ENCODE results near the gene MYLK.
"Not testable (repeated sequence)": the region's sequence is repeated elsewhere in the genome, so short reads cannot be mapped to it uniquely, and the experiment has no call there.

The MYLK gene

DNA sequence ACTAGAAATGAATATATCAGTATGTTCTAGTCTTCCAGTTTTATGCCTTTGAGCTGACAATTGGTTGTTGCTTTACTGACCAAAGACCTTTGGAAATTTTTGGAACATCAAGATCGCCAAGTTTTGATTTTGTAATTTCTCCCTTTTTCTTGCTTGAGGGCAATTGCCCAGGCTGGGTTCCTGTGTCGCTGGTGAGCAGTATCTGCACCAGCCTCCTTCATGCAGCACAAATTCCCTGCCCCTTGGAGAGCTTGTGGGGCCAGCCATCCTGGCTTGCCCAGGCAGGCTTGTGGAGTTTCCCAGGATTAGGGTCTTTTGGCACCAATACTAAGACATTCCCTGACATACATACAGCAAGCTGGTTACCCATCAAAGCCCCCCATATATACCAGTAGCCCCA lies 261.4 kb downstream of the MYLK start:
- H3K9ac ChIP-seq (ENCODE audit: low read length): no peak overlapping the region
- H3K4me1 ChIP-seq (ENCODE audit: control insufficient read depth, insufficient read depth, low read length): peaks cover 5% of the 10 kb centered on the region
- no peaks in the 10 kb centered on the region for H3K27me3 ChIP-seq (ENCODE audit: control insufficient read depth, insufficient read depth, low read length)
- no peak overlapping the region for H3K4me3 ChIP-seq (ENCODE audit: low read length)
- H3K9me3 ChIP-seq (ENCODE audit: control insufficient read depth, low read length): no peaks in the 10 kb centered on the region
- no peaks in the 10 kb centered on the region for H3K36me3 ChIP-seq (ENCODE audit: control insufficient read depth, insufficient read depth, low read length)

DNA sequence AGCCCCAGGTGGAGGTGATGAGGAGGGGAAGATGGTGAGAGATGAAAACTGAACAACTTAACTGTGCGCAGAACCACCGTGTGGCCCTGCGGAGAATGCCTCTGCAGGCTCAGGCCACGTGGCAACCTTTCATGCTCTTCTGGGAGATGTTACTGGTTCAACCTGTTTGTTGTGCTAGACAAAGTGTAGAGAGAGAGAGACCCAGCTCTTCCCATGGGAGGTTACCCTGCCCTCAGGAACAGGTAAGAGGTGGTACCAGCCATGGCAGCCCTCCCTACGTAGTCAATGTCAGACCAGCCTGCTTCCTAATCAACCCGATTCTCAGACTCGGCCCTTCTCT lies 262.3 kb downstream of the MYLK start:
- Histone ChIP-seq H3K9ac (ENCODE audit: low read length) (no peak overlapping the region), H3K4me3 (ENCODE audit: low read length) (no peak overlapping the region), H3K4me1 (ENCODE audit: control insufficient read depth, insufficient read depth, low read length) (peaks cover 5% of the 10 kb centered on the region), H3K9me3 (ENCODE audit: control insufficient read depth, low read length) (no peaks in the 10 kb centered on the region), H3K36me3 (ENCODE audit: control insufficient read depth, insufficient read depth, low read length) (no peaks in the 10 kb centered on the region), H3K27me3 (ENCODE audit: control insufficient read depth, insufficient read depth, low read length) (no peaks in the 10 kb centered on the region)

DNA sequence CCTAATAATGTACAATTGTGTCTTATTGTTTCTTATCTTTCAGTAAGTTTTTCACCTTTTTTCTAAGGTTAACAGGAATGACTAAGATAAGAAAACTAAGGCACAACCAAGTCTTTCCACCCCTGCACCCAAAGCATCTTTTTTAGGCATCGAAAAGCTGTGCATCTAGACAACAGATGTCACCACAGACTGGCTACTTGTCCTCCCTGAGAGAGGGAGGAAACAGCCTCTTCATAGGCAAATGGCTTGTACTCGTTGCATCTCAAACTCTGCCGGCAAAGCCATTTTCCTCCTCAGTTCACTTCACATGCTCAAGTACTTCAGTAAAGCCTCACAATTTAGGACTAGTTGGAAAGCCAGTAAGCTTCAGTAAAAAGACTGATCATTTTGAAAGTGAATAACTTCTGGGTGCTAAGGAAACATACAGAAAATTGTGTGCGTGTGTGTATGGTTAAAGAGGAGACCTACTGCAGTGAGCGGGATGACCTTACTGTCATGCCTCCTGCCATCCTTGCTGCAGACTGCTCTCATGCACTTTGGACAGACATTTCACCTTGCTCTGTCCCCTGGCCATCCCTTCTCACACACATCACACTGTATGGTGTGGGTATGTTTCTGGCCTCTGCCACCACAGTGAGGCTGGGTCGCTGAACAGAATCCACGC lies 262.8 kb downstream of the MYLK start:
- Histone ChIP-seq H3K9ac (ENCODE audit: low read length) (no peak overlapping the region), H3K36me3 (ENCODE audit: control insufficient read depth, insufficient read depth, low read length) (no peaks in the 10 kb centered on the region)

DNA sequence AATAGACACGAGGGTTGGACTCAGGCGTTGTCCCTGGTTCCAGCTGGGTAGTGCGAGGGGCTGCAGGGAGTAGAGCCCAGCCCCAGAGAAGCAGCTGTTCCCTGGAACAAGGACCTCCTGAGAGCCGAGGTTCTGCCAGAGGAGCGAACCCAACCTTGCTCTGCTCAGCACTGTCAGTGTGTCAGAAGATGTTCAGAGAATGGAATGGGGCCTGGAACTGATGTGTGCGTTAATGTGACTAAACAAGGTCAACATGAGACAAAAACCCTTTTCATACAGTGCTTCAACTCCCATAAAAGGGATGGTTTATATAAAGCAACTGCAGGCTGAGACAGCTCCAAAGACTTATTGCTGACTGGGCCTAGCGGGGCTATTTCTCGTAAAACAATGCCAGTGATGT lies 263.8 kb downstream of the MYLK start:
- Histone ChIP-seq H3K4me3 (ENCODE audit: low read length) (no peak overlapping the region), H3K9me3 (ENCODE audit: control insufficient read depth, low read length) (no peaks in the 10 kb centered on the region), H3K4me1 (ENCODE audit: control insufficient read depth, insufficient read depth, low read length) (peaks cover 5% of the 10 kb centered on the region), H3K9ac (ENCODE audit: low read length) (no peak overlapping the region), H3K27me3 (ENCODE audit: control insufficient read depth, insufficient read depth, low read length) (no peaks in the 10 kb centered on the region), H3K36me3 (ENCODE audit: control insufficient read depth, insufficient read depth, low read length) (no peaks in the 10 kb centered on the region)

More for the DNA sequence above, 262.8 kb downstream of the MYLK start:
- H3K4me1 ChIP-seq (ENCODE audit: control insufficient read depth, insufficient read depth, low read length): peaks cover 5% of the 10 kb centered on the region
- H3K4me3 ChIP-seq (ENCODE audit: low read length): no peak overlapping the region
- H3K9me3 ChIP-seq (ENCODE audit: control insufficient read depth, low read length): no peaks in the 10 kb centered on the region
- H3K27me3 ChIP-seq (ENCODE audit: control insufficient read depth, insufficient read depth, low read length): no peaks in the 10 kb centered on the region

DNA sequence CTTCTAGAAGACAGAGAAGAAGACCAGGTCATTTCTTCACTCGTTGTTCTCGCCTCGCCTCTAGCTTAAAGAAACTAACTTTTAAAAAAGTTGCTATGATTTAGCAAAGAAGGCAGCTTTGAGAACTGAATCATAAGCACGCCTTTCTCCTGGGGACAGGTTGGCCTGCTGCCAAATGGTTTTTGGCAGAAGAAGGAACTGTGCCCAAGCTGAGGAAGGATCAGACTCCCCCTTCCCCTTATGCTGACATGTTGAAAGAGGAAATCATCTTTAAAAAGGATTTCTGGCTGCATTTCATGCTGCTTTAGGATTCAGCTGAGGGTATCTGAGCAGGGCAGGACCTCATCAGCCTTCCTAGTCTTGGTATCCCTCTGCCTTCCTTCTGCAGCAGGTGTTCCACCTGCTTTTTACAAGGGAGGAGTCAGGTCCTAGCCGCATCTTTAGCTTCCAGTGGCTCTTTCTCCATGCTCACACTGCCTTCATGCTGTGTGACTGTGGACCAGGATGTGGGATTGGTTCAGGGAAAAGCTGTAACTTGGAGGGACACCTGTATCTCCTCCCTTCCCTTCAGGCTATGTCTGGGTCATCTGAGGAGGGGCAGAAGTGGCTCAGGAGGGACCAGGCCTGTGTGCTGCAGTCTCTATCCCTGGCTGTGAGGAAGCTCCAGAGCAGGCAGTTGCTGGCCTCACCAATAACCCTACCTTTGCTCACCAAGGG lies 265.2 kb downstream of the MYLK start:
- peaks cover 5% of the 10 kb centered on the region for H3K4me1 ChIP-seq (ENCODE audit: control insufficient read depth, insufficient read depth, low read length)
- no peaks in the 10 kb centered on the region for H3K9me3 ChIP-seq (ENCODE audit: control insufficient read depth, low read length)
- no peaks in the 10 kb centered on the region for H3K36me3 ChIP-seq (ENCODE audit: control insufficient read depth, insufficient read depth, low read length)
- H3K9ac ChIP-seq (ENCODE audit: low read length): no peak overlapping the region
- H3K4me3 ChIP-seq (ENCODE audit: low read length): no peak overlapping the region
- H3K27me3 ChIP-seq (ENCODE audit: control insufficient read depth, insufficient read depth, low read length): no peaks in the 10 kb centered on the region

DNA sequence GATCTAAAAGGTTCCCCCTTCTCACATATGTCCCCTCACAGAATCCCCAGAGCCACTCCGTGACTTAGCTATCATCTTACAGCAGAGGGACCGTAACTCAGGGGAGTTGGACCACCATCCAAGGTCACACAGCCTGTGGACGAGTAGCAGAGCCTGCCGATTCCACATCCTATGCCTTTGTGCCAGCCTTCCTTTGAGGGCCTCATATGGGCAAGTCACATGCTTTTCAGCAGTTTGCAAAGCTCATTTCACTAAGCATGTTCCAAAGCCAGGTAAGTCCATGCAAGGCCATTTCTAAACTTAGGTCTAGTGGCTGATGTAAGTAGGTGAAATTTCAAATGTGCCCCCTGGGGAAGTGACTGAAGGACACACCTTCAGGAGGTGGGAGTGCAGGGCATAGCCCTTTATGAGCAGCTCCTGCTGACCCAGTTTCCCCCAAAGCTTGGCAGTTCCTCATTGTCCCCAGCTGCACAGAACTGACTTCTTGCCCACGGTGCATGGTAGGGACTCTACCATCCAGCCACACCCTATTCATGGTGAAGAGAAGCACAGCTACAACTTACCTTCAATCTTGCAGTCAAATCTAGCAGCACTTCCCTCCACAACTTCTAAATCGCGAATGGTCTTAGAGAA lies 265.9 kb downstream of the MYLK start:
- no peak overlapping the region for H3K9ac ChIP-seq (ENCODE audit: low read length)
- peaks cover 5% of the 10 kb centered on the region for H3K4me1 ChIP-seq (ENCODE audit: control insufficient read depth, insufficient read depth, low read length)
- H3K27me3 ChIP-seq (ENCODE audit: control insufficient read depth, insufficient read depth, low read length): no peaks in the 10 kb centered on the region
- H3K9me3 ChIP-seq (ENCODE audit: control insufficient read depth, low read length): no peaks in the 10 kb centered on the region
- no peaks in the 10 kb centered on the region for H3K36me3 ChIP-seq (ENCODE audit: control insufficient read depth, insufficient read depth, low read length)
- H3K4me3 ChIP-seq (ENCODE audit: low read length): no peak overlapping the region

DNA sequence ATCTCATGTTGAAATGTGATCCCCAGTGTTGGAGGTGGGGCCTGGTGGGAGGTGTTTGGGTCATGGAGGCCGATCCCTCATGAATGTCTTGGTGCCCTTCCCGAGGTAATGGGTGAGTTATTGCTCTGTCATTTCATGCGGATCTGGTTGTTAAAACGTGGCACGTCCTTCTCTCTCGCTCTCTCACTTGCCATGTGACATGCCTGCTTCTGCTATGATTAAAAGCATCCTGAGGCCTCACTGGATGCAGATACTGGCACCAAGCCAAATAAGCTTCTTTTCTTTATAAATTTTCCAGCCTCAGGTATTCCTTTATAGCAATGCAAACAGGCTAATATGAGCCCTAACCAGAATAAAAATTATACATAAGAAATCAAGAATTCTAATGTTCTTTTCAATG lies 267.5 kb downstream of the MYLK start:
- H3K4me1 ChIP-seq (ENCODE audit: control insufficient read depth, insufficient read depth, low read length): peaks cover 5% of the 10 kb centered on the region
- H3K9me3 ChIP-seq (ENCODE audit: control insufficient read depth, low read length): no peaks in the 10 kb centered on the region
- no peak overlapping the region for H3K9ac ChIP-seq (ENCODE audit: low read length)
- H3K4me3 ChIP-seq (ENCODE audit: low read length): no peak overlapping the region
- H3K27me3 ChIP-seq (ENCODE audit: control insufficient read depth, insufficient read depth, low read length): no peaks in the 10 kb centered on the region
- no peaks in the 10 kb centered on the region for H3K36me3 ChIP-seq (ENCODE audit: control insufficient read depth, insufficient read depth, low read length)

DNA sequence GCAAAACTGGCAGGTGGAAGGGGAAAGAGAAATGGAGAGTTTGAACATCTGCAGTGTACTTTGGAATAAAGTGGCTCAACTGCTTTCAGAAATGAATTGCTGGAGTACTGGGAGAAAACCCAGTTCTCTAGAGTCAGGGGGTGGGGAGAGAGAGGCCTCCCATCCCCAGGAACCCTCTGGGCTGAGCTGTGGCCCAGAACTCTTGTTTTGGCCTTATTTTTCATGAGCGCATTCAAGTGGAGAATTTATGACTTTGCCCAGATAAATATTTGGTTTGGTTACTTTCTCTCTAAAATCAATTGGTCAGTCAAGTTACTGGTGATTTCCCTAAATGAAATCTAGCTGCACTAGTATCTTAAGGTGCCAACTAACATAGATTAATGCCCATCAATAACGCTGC lies 270.6 kb downstream of the MYLK start:
- Histone ChIP-seq H3K9ac (ENCODE audit: low read length) (no peak overlapping the region), H3K36me3 (ENCODE audit: control insufficient read depth, insufficient read depth, low read length) (no peaks in the 10 kb centered on the region), H3K4me1 (ENCODE audit: control insufficient read depth, insufficient read depth, low read length) (no peaks in the 10 kb centered on the region), H3K4me3 (ENCODE audit: low read length) (no peak overlapping the region), H3K27me3 (ENCODE audit: control insufficient read depth, insufficient read depth, low read length) (no peaks in the 10 kb centered on the region), H3K9me3 (ENCODE audit: control insufficient read depth, low read length) (no peaks in the 10 kb centered on the region)

DNA sequence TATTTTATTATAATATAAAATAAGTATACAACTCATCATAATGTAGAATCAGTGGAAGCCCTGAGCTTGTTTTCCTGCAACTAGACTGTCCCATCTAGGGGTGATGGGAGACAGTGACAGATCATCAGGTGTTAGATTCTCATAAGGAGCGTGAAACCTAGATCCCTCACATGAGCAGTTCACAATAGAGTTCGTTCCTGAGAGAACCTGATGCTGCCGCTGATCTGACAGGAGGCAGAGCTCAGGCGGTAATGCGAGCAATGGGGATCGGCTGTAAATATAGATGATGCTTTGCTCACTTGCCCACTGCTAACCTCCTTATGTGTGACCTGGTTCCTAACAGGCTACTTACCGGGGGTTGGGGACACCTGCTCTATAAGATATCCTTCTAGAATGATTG lies 272.5 kb downstream of the MYLK start:
- H3K9me3 ChIP-seq (ENCODE audit: control insufficient read depth, low read length); H3K27me3 ChIP-seq (ENCODE audit: control insufficient read depth, insufficient read depth, low read length); H3K4me3 ChIP-seq (ENCODE audit: low read length); H3K36me3 ChIP-seq (ENCODE audit: control insufficient read depth, insufficient read depth, low read length); H3K4me1 ChIP-seq (ENCODE audit: control insufficient read depth, insufficient read depth, low read length); H3K9ac ChIP-seq (ENCODE audit: low read length): not testable (repeated sequence)

DNA sequence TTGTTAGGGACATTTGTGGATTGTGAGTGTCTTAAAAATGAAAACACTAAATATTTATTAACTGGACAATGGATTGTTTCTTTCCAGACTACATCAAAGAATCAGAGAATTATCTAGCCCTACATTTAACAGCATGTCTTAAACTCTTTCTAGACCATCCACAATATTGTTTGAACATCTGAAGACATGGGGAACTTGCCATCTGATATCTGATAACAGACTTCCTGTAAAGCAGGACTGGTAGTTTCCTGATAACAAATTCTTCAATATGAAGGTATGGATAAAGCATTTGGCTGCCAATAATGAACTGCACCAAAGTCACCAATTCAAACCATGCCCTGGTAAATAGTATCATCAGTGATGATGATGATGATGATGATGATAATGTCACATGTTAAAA lies 273.1 kb downstream of the MYLK start:
- Histone ChIP-seq H3K9ac (ENCODE audit: low read length) (no peak overlapping the region), H3K4me1 (ENCODE audit: control insufficient read depth, insufficient read depth, low read length) (no peaks in the 10 kb centered on the region), H3K4me3 (ENCODE audit: low read length) (no peak overlapping the region), H3K27me3 (ENCODE audit: control insufficient read depth, insufficient read depth, low read length) (no peaks in the 10 kb centered on the region), H3K9me3 (ENCODE audit: control insufficient read depth, low read length) (no peaks in the 10 kb centered on the region), H3K36me3 (ENCODE audit: control insufficient read depth, insufficient read depth, low read length) (no peaks in the 10 kb centered on the region)

DNA sequence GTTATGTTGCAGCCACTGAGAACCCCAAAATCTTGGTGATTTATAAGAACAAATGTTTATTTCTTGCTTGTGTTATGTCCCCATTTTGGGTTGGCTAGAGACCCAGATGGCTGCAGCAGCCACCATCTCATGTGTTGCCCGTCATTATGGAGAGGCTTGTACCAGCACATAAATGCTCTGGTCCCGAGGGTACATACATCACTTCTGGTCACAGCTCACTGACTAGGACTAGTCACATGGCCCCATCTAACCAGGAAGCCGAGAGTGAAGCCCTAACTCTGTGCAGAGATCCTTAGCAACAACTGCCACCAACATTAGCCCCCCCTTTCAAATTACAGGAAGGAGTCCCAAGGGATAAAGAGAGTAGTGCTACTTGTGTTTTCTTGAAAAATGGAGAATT lies 273.8 kb downstream of the MYLK start:
- H3K4me1 ChIP-seq (ENCODE audit: control insufficient read depth, insufficient read depth, low read length): no peaks in the 10 kb centered on the region
- no peak overlapping the region for H3K4me3 ChIP-seq (ENCODE audit: low read length)
- no peaks in the 10 kb centered on the region for H3K9me3 ChIP-seq (ENCODE audit: control insufficient read depth, low read length)
- no peak overlapping the region for H3K9ac ChIP-seq (ENCODE audit: low read length)
- H3K27me3 ChIP-seq (ENCODE audit: control insufficient read depth, insufficient read depth, low read length): no peaks in the 10 kb centered on the region
- no peaks in the 10 kb centered on the region for H3K36me3 ChIP-seq (ENCODE audit: control insufficient read depth, insufficient read depth, low read length)

DNA sequence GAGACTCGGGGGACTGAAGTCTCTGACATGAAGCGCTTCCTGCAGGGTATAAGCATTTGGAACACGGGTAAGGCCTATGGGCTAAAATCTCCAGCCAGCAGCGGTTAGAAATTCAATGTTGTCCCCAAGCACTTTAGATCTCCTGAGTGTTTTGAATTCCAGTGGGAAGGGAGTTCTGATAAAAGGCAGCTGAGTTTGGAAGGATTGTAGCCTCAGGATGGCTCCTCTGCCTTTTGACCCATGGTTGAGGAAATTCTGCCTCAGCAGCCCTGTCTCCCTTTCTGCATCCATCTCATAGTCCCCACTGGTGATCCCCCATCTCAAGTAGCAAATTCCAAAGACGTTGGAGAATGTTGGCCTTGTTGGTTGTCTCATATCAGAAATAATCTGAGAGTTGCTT lies 275.1 kb downstream of the MYLK start:
- Histone ChIP-seq H3K9ac (ENCODE audit: low read length) (no peak overlapping the region), H3K4me3 (ENCODE audit: low read length) (no peak overlapping the region), H3K36me3 (ENCODE audit: control insufficient read depth, insufficient read depth, low read length) (no peaks in the 10 kb centered on the region), H3K9me3 (ENCODE audit: control insufficient read depth, low read length) (no peaks in the 10 kb centered on the region), H3K4me1 (ENCODE audit: control insufficient read depth, insufficient read depth, low read length) (peaks cover 9% of the 10 kb centered on the region), H3K27me3 (ENCODE audit: control insufficient read depth, insufficient read depth, low read length) (no peaks in the 10 kb centered on the region)
